ACHN (cell line): ENCODE results near the gene CCDC182.

Source experiments
- DNase-seq: peaks from one replicate; pipeline ENCODE4 v3.0.0-alpha.2; 2015
- in situ Hi-C: cut with HindIII; loops from 2 replicates; pipeline ENCODE4 v1.10.0; 2017; ENCODE audit warnings: low sequenced_read_pairs, low pct_ligation_motif_present, low pct_unique_long_range_greater_than_20kb

The CCDC182 gene

GRCh38 chr17:57708410-57708809 is 36.7 kb downstream of the CCDC182 start:
- DNase-seq, result no peak
- in situ Hi-C loops, result no loop called here

- in situ Hi-C loops, result no loop called here
- no peak for DNase-seq
Observed at GRCh38 chr17:57707892-57708291, 37.2 kb downstream of the CCDC182 start.

GRCh38 chr17:57706761-57707160 is 38.3 kb downstream of the CCDC182 start:
- DNase-seq, result no peak
- in situ Hi-C loops, result no loop called here

- in situ Hi-C loops, result no loop called here
- no peak for DNase-seq
Observed at GRCh38 chr17:57705921-57706695, 39.0 kb downstream of the CCDC182 start.

DNA sequence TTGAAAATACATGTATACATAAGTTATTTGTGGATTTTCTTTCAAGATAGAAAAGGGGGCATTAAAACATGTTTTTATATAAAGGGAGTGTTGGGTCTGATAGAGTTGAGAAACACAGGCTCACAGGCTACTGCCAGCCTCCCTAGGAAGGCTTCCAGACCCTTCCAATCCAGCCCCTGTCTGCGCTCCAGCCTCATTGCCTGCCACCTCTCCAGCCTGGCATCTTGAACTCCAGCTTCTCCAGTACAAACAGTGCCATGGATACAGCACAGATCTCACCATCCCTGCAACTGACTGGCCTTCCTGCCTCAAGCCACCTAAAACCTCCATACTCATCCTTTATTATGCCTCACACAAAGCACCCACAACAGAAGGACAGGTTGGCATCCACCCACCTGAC is 40.7 kb downstream of the CCDC182 start:
- in situ Hi-C loops, result no loop called here

GRCh38 chr17:57703273-57703672 is 41.8 kb downstream of the CCDC182 start:
- DNase-seq, result no peak
- in situ Hi-C loops, result no loop called here

More for the DNA sequence above, 40.7 kb downstream of the CCDC182 start:
- DNase-seq, result no peak

- no peak for DNase-seq
- in situ Hi-C loops, result no loop called here
Observed at GRCh38 chr17:57701124-57701523, 44.0 kb downstream of the CCDC182 start.

DNA sequence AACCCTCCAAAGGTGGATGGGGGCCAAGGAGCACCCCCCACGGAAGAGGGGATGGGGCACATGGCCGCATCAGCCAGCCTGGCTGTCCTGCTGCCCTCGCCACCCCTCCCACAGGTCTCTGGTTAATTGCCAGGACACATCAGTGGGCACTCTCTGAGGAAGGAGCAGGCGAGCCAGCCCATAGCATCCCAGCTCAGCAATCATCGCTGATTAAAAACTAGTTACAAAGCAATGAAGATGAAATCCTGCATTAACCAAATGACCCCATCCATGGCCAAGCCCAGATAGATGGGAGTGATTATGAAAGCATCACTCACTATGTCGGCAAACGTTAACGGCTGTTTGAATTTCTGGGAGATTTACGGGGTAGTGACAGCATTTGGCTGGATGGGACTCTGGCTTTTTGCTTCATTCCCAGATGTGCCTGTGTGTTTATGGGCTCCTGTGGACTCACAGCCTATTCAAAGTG is 45.3 kb downstream of the CCDC182 start:
- in situ Hi-C loops, result no loop called here
- DNase-seq, result no peak

GRCh38 chr17:57697891-57698711 is 47.0 kb downstream of the CCDC182 start:
- no peak for DNase-seq

DNA sequence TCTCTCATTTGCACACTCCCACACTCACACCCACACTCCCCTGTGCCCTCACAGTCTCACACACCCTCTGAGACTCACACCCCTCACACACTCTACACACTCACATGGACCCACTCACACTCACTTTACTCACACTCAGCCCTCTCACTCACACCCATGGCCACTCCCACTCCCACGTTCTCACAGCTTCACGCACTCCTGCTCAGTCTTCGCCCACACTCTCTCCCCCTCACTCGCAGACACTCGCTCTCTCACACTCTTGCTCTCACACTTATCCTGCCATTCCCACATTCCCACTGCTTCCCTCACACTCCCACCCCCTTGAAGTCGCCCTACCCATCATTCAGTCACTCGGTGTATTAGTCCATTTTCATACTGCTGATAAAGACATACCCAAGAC is 47.9 kb downstream of the CCDC182 start:
- in situ Hi-C loops, result no loop called here
- DNase-seq, result no peak

More at GRCh38 chr17:57697891-57698711, 47.0 kb downstream of the CCDC182 start:
- in situ Hi-C loops, result no loop called here

DNA sequence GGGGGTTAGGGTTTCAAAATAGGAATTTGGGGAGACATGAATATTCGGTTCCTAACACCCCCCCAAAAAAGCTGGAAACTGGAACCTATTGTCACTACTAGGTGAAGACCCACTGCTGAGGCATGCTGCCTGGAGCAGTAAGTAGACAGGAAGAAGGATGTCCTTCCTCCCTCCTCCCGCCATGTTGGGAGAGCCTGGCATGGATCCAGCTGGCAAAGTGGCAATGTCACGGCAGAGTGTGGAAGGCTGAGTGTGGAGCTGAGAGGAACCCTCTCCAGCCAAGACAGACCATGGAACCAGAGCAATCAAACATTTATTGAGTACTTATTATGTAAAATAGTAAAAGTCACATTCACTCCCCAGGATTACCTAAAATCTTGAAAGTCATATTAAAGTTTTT is 49.0 kb downstream of the CCDC182 start:
- in situ Hi-C loops, result no loop called here

More for the DNA sequence above, 49.0 kb downstream of the CCDC182 start:
- DNase-seq, result no peak
